Lung (tissue), 12 donors: ENCODE results near the gene TOLLIP. TPM values are rescaled to one million over a fixed set of nuclear protein-coding genes. Genes with fewer than 3 reads are reported as not detected.

Source experiments
- ATAC-seq: fragments of 200-7000 bp; cut with Tn5 transposase; one replicate; pipeline ENCODE4 v1.9.1; 2020; ENCODE audit warnings: moderate number of reproducible peaks; ENCODE audit not compliant: insufficient read depth, low FRiP score
- DNase-seq, 3 donors: peaks; one replicate each; pipeline ENCODE4 v3.0.0-alpha.2; 2013 to 2017
- H3K27ac ChIP-seq, 2 donors: one replicate each; pipeline ENCODE4 v1.5.1; 2013; ENCODE audit warnings: mild to moderate bottlenecking in 2 of 2, moderate library complexity in 2 of 2, control low read depth in 1 of 2, inconsistent platforms in 1 of 2, low read depth in 1 of 2, low read length in 1 of 2
- H3K27me3 ChIP-seq, 3 donors: one replicate each; pipeline ENCODE4 v1.5.1; 2013; ENCODE audit warnings: low read length in 2 of 3; ENCODE audit not compliant: control insufficient read depth in 3 of 3, insufficient read depth in 3 of 3
- H3K36me3 ChIP-seq, 4 donors: one replicate each; pipeline ENCODE4 v1.5.1; 2013; ENCODE audit warnings: low read length in 4 of 4, mild to moderate bottlenecking in 1 of 4, moderate library complexity in 1 of 4; ENCODE audit not compliant: control insufficient read depth in 4 of 4, insufficient read depth in 4 of 4
- H3K4me1 ChIP-seq, 5 donors: one replicate each; pipeline ENCODE4 v1.5.1; 2013; ENCODE audit warnings: low read length in 5 of 5, mild to moderate bottlenecking in 2 of 5, moderate library complexity in 1 of 5; ENCODE audit not compliant: control insufficient read depth in 5 of 5, insufficient read depth in 5 of 5
- H3K4me3 ChIP-seq: one replicate; pipeline ENCODE4 v1.5.1; 2013; ENCODE audit warnings: mild to moderate bottlenecking, control low read depth, moderate library complexity
- H3K9ac ChIP-seq, 2 donors: one replicate each; pipeline ENCODE4 v1.5.1; 2013; ENCODE audit warnings: low read length in 2 of 2, control low read depth in 1 of 2; ENCODE audit not compliant: insufficient read depth in 1 of 2
- H3K9me3 ChIP-seq, 4 donors: one replicate each; pipeline ENCODE4 v1.5.1; 2013; ENCODE audit warnings: low read length in 3 of 4, mild to moderate bottlenecking in 1 of 4, moderate library complexity in 1 of 4; ENCODE audit not compliant: control insufficient read depth in 4 of 4, insufficient read depth in 3 of 4
- WGBS, 2 donors: extraction: QIAGEN DNeasy Blood & Tissue Kit; methylation state at CpG; one replicate each; pipeline ENCODE4 v1.1.7; 2013; 5-methylcytosine and 5-hydroxymethylcytosine counted together
- polyA plus RNA-seq, 2 donors: library from polyadenylated mRNA; stranded (reverse); fragments of 200-250 nt; gene quantifications; one replicate each; pipeline ENCODE4 v1.2.1, GENCODE V29; 2013
- total RNA-seq, 2 donors: library from RNA; depleted of rRNA in 1 of 2; stranded (reverse); fragments of >200 nt in 1 of 2; gene quantifications; one replicate each; pipeline ENCODE4 v1.2.1, GENCODE V29; 2014 to 2021
- TF ChIP-seq, protein P1 (sequence below): IDR thresholded peaks from 2 replicates; pipeline ENCODE4 v1.5.1; 2012; ENCODE audit warnings: mild to moderate bottlenecking; ENCODE audit errors: control extremely low read depth, extremely low read depth
- donor health status: control.
- donor health status: control.
- donor health status: Bipolar disorder and iron deficiency.
- donor health status: healthy.
- donor health status: DM: yes; HTN: yes; CAD: no.

TOLLIP gene
- total and polyA plus RNA-seq, 4 donors: 26.9 to 79.4 (median 43.4) TPM

GRCh38 chr11:1271406-1271805 is 38.0 kb downstream of the TOLLIP start:
- ATAC-seq (no peak), DNase-seq (no peak)
- H3K4me3 ChIP-seq: no peak overlapping the region
- TF ChIP-seq, protein P1, sequence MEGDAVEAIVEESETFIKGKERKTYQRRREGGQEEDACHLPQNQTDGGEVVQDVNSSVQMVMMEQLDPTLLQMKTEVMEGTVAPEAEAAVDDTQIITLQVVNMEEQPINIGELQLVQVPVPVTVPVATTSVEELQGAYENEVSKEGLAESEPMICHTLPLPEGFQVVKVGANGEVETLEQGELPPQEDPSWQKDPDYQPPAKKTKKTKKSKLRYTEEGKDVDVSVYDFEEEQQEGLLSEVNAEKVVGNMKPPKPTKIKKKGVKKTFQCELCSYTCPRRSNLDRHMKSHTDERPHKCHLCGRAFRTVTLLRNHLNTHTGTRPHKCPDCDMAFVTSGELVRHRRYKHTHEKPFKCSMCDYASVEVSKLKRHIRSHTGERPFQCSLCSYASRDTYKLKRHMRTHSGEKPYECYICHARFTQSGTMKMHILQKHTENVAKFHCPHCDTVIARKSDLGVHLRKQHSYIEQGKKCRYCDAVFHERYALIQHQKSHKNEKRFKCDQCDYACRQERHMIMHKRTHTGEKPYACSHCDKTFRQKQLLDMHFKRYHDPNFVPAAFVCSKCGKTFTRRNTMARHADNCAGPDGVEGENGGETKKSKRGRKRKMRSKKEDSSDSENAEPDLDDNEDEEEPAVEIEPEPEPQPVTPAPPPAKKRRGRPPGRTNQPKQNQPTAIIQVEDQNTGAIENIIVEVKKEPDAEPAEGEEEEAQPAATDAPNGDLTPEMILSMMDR: no peak
- no peak overlapping the region for H3K27ac ChIP-seq
- no peak overlapping the region for H3K9ac ChIP-seq
- 82 to 86% methylated on average over 9 of the region's 9 CpGs for WGBS, 2 donors
- H3K36me3 ChIP-seq: peaks cover 0 to 27% (median 2%) of the 10 kb centered on the region in 4 donors
- H3K4me1 ChIP-seq: no peaks in the 10 kb centered on the region
- H3K9me3 ChIP-seq: no peaks in the 10 kb centered on the region
- no peaks in the 10 kb centered on the region for H3K27me3 ChIP-seq

DNA sequence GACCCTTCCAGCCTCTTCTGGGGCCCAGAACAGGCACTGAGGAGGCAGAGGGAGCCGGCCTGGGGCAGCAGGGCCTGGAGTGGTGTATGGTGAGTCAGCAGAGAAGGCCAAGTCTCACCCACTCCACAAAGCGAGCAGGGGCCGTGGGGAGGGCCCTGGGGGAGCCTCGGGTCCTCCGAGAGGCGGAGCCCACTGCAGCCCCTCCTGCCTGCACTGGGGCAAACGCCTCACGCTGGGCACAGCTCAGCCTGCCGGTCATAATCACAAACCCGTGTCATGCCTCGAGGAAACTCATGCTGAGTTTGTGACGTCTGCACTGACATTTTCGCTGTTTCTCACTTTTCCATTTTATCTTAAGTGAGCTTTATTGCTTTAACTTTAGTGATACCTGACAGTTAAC is 38.4 kb downstream of the TOLLIP start:
- DNase-seq (no peak), ATAC-seq (no peak)
- no peak overlapping the region for H3K4me3 ChIP-seq
- no peaks in the 10 kb centered on the region for H3K9me3 ChIP-seq
- no peaks in the 10 kb centered on the region for H3K27me3 ChIP-seq
- H3K9ac ChIP-seq: no peak overlapping the region
- H3K36me3 ChIP-seq: peaks cover 0 to 23% (median 2%) of the 10 kb centered on the region in 4 donors
- H3K4me1 ChIP-seq: no peaks in the 10 kb centered on the region
- WGBS, 2 donors: 70 to 72% methylated on average over 13 of the region's 13 CpGs
- H3K27ac ChIP-seq: no peak overlapping the region
- TF ChIP-seq, protein P1: no peak

DNA sequence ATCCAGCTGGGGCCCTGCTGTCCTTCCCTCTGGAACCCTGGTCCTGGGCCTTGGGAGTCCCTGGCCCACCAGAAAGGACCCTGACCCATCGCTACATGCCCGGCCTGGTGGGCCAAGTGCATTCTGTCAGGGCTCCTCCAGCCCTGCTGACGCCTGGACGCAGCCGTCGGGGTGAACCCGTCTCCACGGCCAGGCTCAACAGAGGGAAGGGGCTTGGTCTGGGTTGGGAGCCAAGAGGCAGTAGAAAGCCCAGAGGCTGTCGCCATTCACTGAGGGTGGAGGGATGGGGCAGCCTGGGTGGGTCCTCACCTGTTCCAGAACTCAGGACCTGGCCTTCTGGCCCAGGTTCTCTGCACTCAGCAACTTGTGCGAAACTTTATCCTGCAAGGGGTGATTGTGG is 39.0 kb downstream of the TOLLIP start:
- ATAC-seq (no peak), DNase-seq (no peak)
- H3K36me3 ChIP-seq: peaks cover 0 to 19% (median 2%) of the 10 kb centered on the region in 4 donors
- WGBS, 2 donors: 91 to 93% methylated on average over 10 of the region's 10 CpGs
- H3K9me3 ChIP-seq: no peaks in the 10 kb centered on the region
- no peak overlapping the region for H3K4me3 ChIP-seq
- TF ChIP-seq, protein P1: no peak
- no peaks in the 10 kb centered on the region for H3K27me3 ChIP-seq
- H3K9ac ChIP-seq: no peak overlapping the region
- no peaks in the 10 kb centered on the region for H3K4me1 ChIP-seq
- no peak overlapping the region for H3K27ac ChIP-seq

DNA sequence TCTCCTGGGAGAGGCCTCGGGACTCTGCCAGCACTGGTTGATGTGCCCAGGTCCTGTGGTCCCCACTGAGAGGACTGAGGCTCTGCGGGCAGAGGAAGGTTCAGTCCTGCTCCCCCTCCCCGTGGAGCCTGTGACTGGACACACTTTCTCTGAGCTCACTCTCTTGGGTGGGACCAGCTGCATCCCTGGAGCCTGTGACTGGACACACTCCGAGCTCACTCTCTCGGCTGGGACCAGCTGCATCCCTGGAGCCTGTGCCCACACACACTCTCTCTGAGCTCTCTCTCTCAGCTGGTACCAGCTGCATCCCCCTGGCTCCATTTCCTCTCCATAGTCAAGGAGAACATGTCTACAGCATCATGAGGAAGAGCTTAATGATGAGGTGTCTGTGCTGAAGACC is 39.5 kb downstream of the TOLLIP start:
- DNase-seq: no peak
- H3K27me3 ChIP-seq: no peaks in the 10 kb centered on the region

More for the DNA sequence above, 39.5 kb downstream of the TOLLIP start:
- no peaks in the 10 kb centered on the region for H3K9me3 ChIP-seq
- H3K9ac ChIP-seq: no peak overlapping the region
- TF ChIP-seq, protein P1: no peak
- no peak overlapping the region for H3K4me3 ChIP-seq
- no peaks in the 10 kb centered on the region for H3K4me1 ChIP-seq
- ATAC-seq: no peak
- H3K36me3 ChIP-seq: peaks cover 0 to 15% (median 2%) of the 10 kb centered on the region in 4 donors
- 89 to 91% methylated on average over 5 of the region's 5 CpGs for WGBS, 2 donors
- no peak overlapping the region for H3K27ac ChIP-seq
